K562 (cell line): ENCODE results near the gene HES3. TPM values are rescaled to one million over a fixed set of nuclear protein-coding genes. Genes with fewer than 3 reads are reported as not detected.
A peak's percentile ranks its signal among the peaks of the same experiment; 100 is the strongest.

Experiments used
- ATF3 ChIP-seq, 2 experiments: fragments of 450-650 bp in 1 of 2; sonication (generic) in 1 of 2; formaldehyde crosslinking in 1 of 2; IDR thresholded peaks in 1 of 2; conservative IDR thresholded peaks in 1 of 2; 2 replicates each; pipeline versions ENCODE4 v1.6.1 to v1.8.1; 2016 to 2023; ENCODE audit warnings: mild to moderate bottlenecking in 2 of 2, moderate library complexity in 2 of 2, inconsistent platforms in 1 of 2, missing genetic modification reagents in 1 of 2
- CBX1 ChIP-seq: sonication (generic); IDR thresholded peaks from 2 replicates; pipeline ENCODE4 v1.6.1; 2016; ENCODE audit warnings: antibody characterized with exemption, low read depth, mild to moderate bottlenecking
- CBX2 ChIP-seq: fragments of 200-600 bp; sonication (generic); IDR thresholded peaks from one replicate; pipeline ENCODE4 v1.6.1; 2012; ENCODE audit warnings: mild to moderate bottlenecking, low read length, inconsistent platforms; ENCODE audit not compliant: insufficient read depth, poor library complexity, severe bottlenecking
- DMBX1 ChIP-seq: fragments of 250-450 bp; sonication (Bioruptor Pico); IDR thresholded peaks from 2 replicates; pipeline ENCODE4 v1.8.0; 2022; ENCODE audit warnings: inconsistent platforms, mild to moderate bottlenecking, moderate library complexity, borderline replicate concordance
- DNMT1 ChIP-seq: fragments of 450-650 bp; IDR thresholded peaks from 2 replicates; pipeline ENCODE4 v1.6.1; 2016; ENCODE audit warnings: antibody characterized with exemption, mild to moderate bottlenecking
- FOXP1 ChIP-seq: sonication (generic); formaldehyde crosslinking; IDR thresholded peaks from 2 replicates; pipeline ENCODE4 v1.8.0; 2022; ENCODE audit warnings: mild to moderate bottlenecking, missing genetic modification reagents
- GTF3C2 ChIP-seq: IDR thresholded peaks from 3 replicates; pipeline ENCODE4 v1.6.1; 2011; ENCODE audit warnings: borderline replicate concordance, mild to moderate bottlenecking, moderate library complexity; ENCODE audit not compliant: insufficient read length; ENCODE audit errors: extremely low read depth
- ILF3 ChIP-seq: fragments of 450-650 bp; IDR thresholded peaks from 2 replicates; pipeline ENCODE4 v1.6.1; 2018; ENCODE audit warnings: antibody characterized with exemption, mild to moderate bottlenecking, moderate library complexity, borderline replicate concordance
- KLF1 ChIP-seq: fragments of 450-650 bp; IDR thresholded peaks from 2 replicates; pipeline ENCODE4 v1.6.1; 2016; ENCODE audit warnings: missing genetic modification characterization, missing compliant biosample characterization
- KLF6 ChIP-seq: fragments of 250-450 bp; sonication (Bioruptor Pico); IDR thresholded peaks from 2 replicates; pipeline ENCODE4 v1.4.0; 2020; ENCODE audit warnings: mild to moderate bottlenecking, moderate library complexity, borderline replicate concordance
- MLLT1 ChIP-seq, 2 experiments: fragments of 450-650 bp; IDR thresholded peaks; 2 replicates each; pipeline ENCODE4 v1.6.1; 2016
- NCOR1 ChIP-seq: fragments of 450-650 bp; IDR thresholded peaks from 2 replicates; pipeline ENCODE4 v1.6.1; 2016; ENCODE audit warnings: mild to moderate bottlenecking, moderate library complexity
- NR1H2 ChIP-seq: sonication (generic); formaldehyde crosslinking; IDR thresholded peaks from 2 replicates; pipeline ENCODE4 v1.4.0; 2020; ENCODE audit warnings: mild to moderate bottlenecking, missing genetic modification reagents
- POLR3G ChIP-seq: IDR thresholded peaks from 2 replicates; pipeline ENCODE4 v1.6.1; 2011; ENCODE audit not compliant: insufficient read length, insufficient replicate concordance; ENCODE audit errors: extremely low read depth
- RBM14 ChIP-seq: fragments of 200-400 bp; formaldehyde crosslinking; IDR thresholded peaks from 2 replicates; pipeline ENCODE4 v1.6.1; 2018; ENCODE audit warnings: low read depth, mild to moderate bottlenecking, low read length, moderate library complexity, borderline replicate concordance; ENCODE audit not compliant: insufficient read depth
- TCF7 ChIP-seq: sonication (generic); IDR thresholded peaks from 2 replicates; pipeline ENCODE4 v1.6.1; 2016; ENCODE audit warnings: antibody characterized with exemption, borderline replicate concordance
- TOE1 ChIP-seq, 2 experiments: fragments of 450-650 bp in 1 of 2; sonication (generic) in 1 of 2; formaldehyde crosslinking in 1 of 2; IDR thresholded peaks; 2 replicates each; pipeline versions ENCODE4 v1.7.1 to v1.8.0; 2016 to 2022; ENCODE audit warnings: borderline replicate concordance in 2 of 2, mild to moderate bottlenecking in 2 of 2, antibody characterized with exemption in 1 of 2, inconsistent platforms in 1 of 2, low read depth in 1 of 2, missing genetic modification reagents in 1 of 2, moderate library complexity in 1 of 2
- ZKSCAN1 ChIP-seq: fragments of 150-350 bp; IDR thresholded peaks from 2 replicates; pipeline ENCODE4 v1.6.1; 2016; ENCODE audit warnings: low read depth, low read length
- ZNF121 ChIP-seq: sonication (generic); formaldehyde crosslinking; conservative IDR thresholded peaks from 2 replicates; pipeline ENCODE4 v1.8.0; 2022; ENCODE audit warnings: missing genetic modification reagents
- ZNF584 ChIP-seq: fragments of 200-800 bp; sonication (Bioruptor generic); IDR thresholded peaks from 2 replicates; pipeline ENCODE4 v1.6.1; 2016; ENCODE audit warnings: low read depth, mild to moderate bottlenecking, missing genetic modification characterization, missing compliant biosample characterization
- ZNF589 ChIP-seq: fragments of 200-800 bp; sonication (Bioruptor generic); IDR thresholded peaks from 2 replicates; pipeline ENCODE4 v1.6.1; 2016; ENCODE audit warnings: low read depth, missing genetic modification characterization, missing compliant biosample characterization
- polyA plus RNA-seq, 8 experiments: library from polyadenylated mRNA; depleted of rRNA in 4 of 8; stranded (reverse) in 5 of 8; unstranded in 3 of 8; fragments of >200 nt; fragmentation: Nextera tagmentation in 2 of 8; fragmentation: Illumina TruSeq in 1 of 8; extraction: Ambion mirVana in 2 of 8; extraction: Trizol in 1 of 8; gene quantifications; 2 replicates each; pipeline versions ENCODE4 v1.2.1 to v1.2.3, GENCODE V29; 2011 to 2014; ENCODE audit warnings: inconsistent platforms in 1 of 8, missing spikeins in 1 of 8
- total RNA-seq, 7 experiments: library from RNA; depleted of rRNA in 6 of 7; stranded (reverse); fragments of >200 nt in 6 of 7; fragmentation: Illumina TruSeq in 2 of 7; extraction: Trizol in 2 of 7; gene quantifications; 2 replicates each; pipeline versions ENCODE4 v1.2.1 to v1.2.3, GENCODE V29; 2011 to 2021; ENCODE audit warnings: low replicate concordance in 1 of 7

The HES3 gene
- total and polyA plus RNA-seq, 9 of the 15 experiments (the other 6 are each of a cell fraction or from before 2014, with no cell fraction given), result not detected

- TF ChIP-seq TOE1 (IDR thresholded peaks at IDR 0.05; ENCODE audit: borderline replicate concordance) (no peak), TOE1 (CRISPR knock-in tag; IDR thresholded peaks at IDR 0.05; ENCODE audit: borderline replicate concordance, low read depth) (no peak), KLF1 (peak; percentile 29; the same call in 1 of the 2 replicates), FOXP1 (CRISPR knock-in tag) (no peak), CBX2 (no peak), ZNF584 (CRISPR knock-in tag) (no peak), ZNF589 (CRISPR knock-in tag) (no peak), ZKSCAN1 (no peak), POLR3G (no peak), TCF7 (no peak), DMBX1 (CRISPR knock-in tag) (0 out of 2 replicates have a peak, but pooled peaks have one; percentile 26), NR1H2 (CRISPR knock-in tag) (no peak), MLLT1 (IDR thresholded peaks at IDR 0.05) (peak in 1 of 2 experiments; percentile 9; a peak in 1 of 4 replicates), GTF3C2 (no peak), KLF6 (0 out of 2 replicates have a peak, but pooled peaks have one; percentile 29), CBX1 (no peak), ATF3 (IDR thresholded peaks at IDR 0.05) (no peak), ATF3 (CRISPR knock-in tag; conservative IDR thresholded peaks at IDR 0.05) (no peak), ILF3 (no peak), ZNF121 (CRISPR knock-in tag) (no peak), NCOR1 (no peak), RBM14 (no peak), DNMT1 (no peak)
Observed at GRCh38 chr1:6200188-6200809, 43.7 kb upstream of the HES3 start (continued).
